GM18505 (cell line): Measurements from ENCODE around the gene SUCLG1.

Experiments used
- ATAC-seq: cut with Tn5 transposase; IDR thresholded peaks from one replicate; pipeline ENCODE4 v1.9.1; 2021; ENCODE audit not compliant: unreplicated experiment
- POLR2A ChIP-seq: IDR thresholded peaks from 4 replicates; pipeline ENCODE4 v1.6.1; 2011; ENCODE audit warnings: borderline replicate concordance; ENCODE audit not compliant: insufficient read depth, insufficient read length; ENCODE audit errors: extremely low read depth

Gene SUCLG1

DNA sequence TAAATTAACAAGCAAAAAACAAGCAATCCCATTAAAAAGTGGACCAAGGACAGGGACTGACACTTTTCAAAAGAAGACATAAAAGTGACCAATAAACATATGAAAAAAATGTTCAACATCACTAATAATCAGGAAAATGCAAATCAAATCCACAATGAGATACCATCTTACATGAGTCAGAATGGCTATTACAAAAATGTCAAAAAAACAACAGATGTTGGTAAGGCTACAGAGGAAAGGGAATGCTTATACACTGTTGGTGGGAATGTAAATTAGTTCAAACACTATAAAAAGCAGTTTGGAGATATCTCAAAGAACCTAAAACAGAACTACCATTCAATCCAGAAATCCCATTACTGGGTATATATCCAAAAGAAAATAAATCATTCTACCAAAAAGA lies 78.2 kb downstream of the SUCLG1 start:
- ATAC-seq = no peak
- no peak for TF ChIP-seq POLR2A

DNA sequence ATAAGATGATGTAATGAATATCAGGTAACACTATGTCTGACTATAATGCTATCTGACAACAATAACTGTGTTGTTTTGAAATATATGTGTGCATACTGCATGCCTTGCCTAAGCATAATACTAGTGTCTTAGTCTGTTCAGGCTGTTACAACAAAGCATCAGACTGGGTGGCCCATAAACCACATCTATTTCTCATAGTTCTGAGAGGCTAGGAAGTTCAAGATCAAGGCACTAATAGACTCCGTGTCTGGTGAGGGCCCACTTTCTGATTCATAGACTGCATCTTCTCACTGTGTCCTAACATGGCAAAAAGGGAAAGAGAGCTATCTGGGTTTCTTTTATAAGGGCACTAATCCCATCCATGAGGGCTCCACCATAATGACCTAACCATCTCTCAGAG lies 80.1 kb downstream of the SUCLG1 start:
- no peak for ATAC-seq
- TF ChIP-seq POLR2A = no peak

DNA sequence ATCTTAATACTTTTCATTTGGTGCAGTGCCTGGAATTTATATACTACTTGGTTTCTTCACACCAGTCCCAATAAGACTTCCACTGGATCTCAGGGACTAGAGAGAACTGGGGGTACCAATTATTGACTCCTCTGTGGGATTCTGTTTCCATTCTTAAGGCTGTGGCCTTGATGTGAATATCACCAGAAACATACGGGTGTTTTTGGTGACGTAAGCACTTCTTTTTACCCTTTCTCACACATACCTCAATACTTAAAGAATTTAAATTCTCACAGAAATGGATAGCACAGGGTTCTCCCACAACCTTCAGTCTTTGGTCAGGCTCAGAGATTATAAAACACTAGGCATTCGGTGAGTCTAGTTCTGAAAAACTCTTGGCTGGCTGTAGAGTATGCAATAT lies 84.1 kb downstream of the SUCLG1 start:
- no peak for ATAC-seq
- no peak for TF ChIP-seq POLR2A

DNA sequence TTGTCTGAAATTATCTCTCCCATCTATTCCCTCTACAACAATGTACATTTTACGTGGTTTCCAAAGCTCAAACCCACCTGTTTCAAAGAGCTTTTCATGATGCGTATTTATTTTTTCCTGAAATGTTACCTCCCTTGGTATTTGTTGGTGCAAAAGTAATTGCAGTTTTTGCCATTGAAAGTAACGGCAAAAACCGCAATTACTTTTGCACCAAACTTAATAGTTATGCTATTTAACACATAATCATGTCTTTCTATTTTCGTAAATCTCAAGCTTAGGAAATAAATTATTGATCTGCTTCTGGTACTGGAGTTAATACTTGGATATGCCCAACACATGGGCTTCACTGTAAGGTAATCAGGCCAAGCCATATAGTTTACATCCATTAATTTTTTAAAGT lies 85.2 kb downstream of the SUCLG1 start:
- no peak for ATAC-seq
- TF ChIP-seq POLR2A = no peak
